ENCODE data around the gene LYRM1.

The LYRM1 gene

GRCh38 chr16:20881503-20881878 lies 19.1 kb upstream of the LYRM1 start:
- H3K4me3 Mint-ChIP-seq: no peak overlapping the region
- peaks cover 32% of the 10 kb centered on the region for H3K36me3 Mint-ChIP-seq (ENCODE audit: low read depth)
- H3K27me3 Mint-ChIP-seq (ENCODE audit: low read depth): no peaks in the 10 kb centered on the region
- no peak overlapping the region for H3K27ac Mint-ChIP-seq
- no peaks in the 10 kb centered on the region for H3K9me3 Mint-ChIP-seq
- H3K4me1 Mint-ChIP-seq (ENCODE audit: low read depth): peaks cover 40% of the 10 kb centered on the region

- Mint-ChIP-seq H3K27ac (peak overlapping the region; percentile 22), H3K36me3 (ENCODE audit: low read depth) (peaks cover 29% of the 10 kb centered on the region), H3K9me3 (no peaks in the 10 kb centered on the region), H3K4me3 (no peak overlapping the region), H3K27me3 (ENCODE audit: low read depth) (no peaks in the 10 kb centered on the region), H3K4me1 (ENCODE audit: low read depth) (peaks cover 31% of the 10 kb centered on the region)
Measured at GRCh38 chr16:20883554-20884239, 16.9 kb upstream of the LYRM1 start.

GRCh38 chr16:20884240-20884556 lies 16.4 kb upstream of the LYRM1 start:
- no peaks in the 10 kb centered on the region for H3K27me3 Mint-ChIP-seq (ENCODE audit: low read depth)
- peaks cover 28% of the 10 kb centered on the region for H3K4me1 Mint-ChIP-seq (ENCODE audit: low read depth)
- no peaks in the 10 kb centered on the region for H3K9me3 Mint-ChIP-seq
- peak overlapping the region; percentile 22 for H3K27ac Mint-ChIP-seq
- peaks cover 28% of the 10 kb centered on the region for H3K36me3 Mint-ChIP-seq (ENCODE audit: low read depth)
- H3K4me3 Mint-ChIP-seq: no peak overlapping the region

- Mint-ChIP-seq H3K4me1 (ENCODE audit: low read depth) (peaks cover 23% of the 10 kb centered on the region), H3K36me3 (ENCODE audit: low read depth) (peaks cover 28% of the 10 kb centered on the region), H3K27ac (no peak overlapping the region), H3K9me3 (no peaks in the 10 kb centered on the region), H3K4me3 (no peak overlapping the region), H3K27me3 (ENCODE audit: low read depth) (no peaks in the 10 kb centered on the region)
Measured at GRCh38 chr16:20886320-20886719, 14.3 kb upstream of the LYRM1 start.

- no peak overlapping the region for H3K27ac Mint-ChIP-seq
Measured at GRCh38 chr16:20887207-20887606, 13.4 kb upstream of the LYRM1 start.

GRCh38 chr16:20889625-20890275 lies 10.8 kb upstream of the LYRM1 start:
- H3K4me3 Mint-ChIP-seq: no peak overlapping the region
- H3K27me3 Mint-ChIP-seq (ENCODE audit: low read depth): no peaks in the 10 kb centered on the region
- H3K27ac Mint-ChIP-seq: no peak overlapping the region
- H3K36me3 Mint-ChIP-seq (ENCODE audit: low read depth): peaks cover 24% of the 10 kb centered on the region
- H3K9me3 Mint-ChIP-seq: no peaks in the 10 kb centered on the region
- H3K4me1 Mint-ChIP-seq (ENCODE audit: low read depth): peaks cover 19% of the 10 kb centered on the region

More at GRCh38 chr16:20887207-20887606, 13.4 kb upstream of the LYRM1 start:
- Mint-ChIP-seq H3K9me3 (no peaks in the 10 kb centered on the region), H3K27me3 (ENCODE audit: low read depth) (no peaks in the 10 kb centered on the region), H3K36me3 (ENCODE audit: low read depth) (peaks cover 32% of the 10 kb centered on the region), H3K4me1 (ENCODE audit: low read depth) (peaks cover 25% of the 10 kb centered on the region), H3K4me3 (no peak overlapping the region)

GRCh38 chr16:20894388-20894787 lies 6.2 kb upstream of the LYRM1 start:
- H3K4me1 Mint-ChIP-seq (ENCODE audit: low read depth): peaks cover 30% of the 10 kb centered on the region
- no peak overlapping the region for H3K4me3 Mint-ChIP-seq
- H3K9me3 Mint-ChIP-seq: no peaks in the 10 kb centered on the region
- peaks cover 24% of the 10 kb centered on the region for H3K36me3 Mint-ChIP-seq (ENCODE audit: low read depth)
- H3K27ac Mint-ChIP-seq: no peak overlapping the region
- H3K27me3 Mint-ChIP-seq (ENCODE audit: low read depth): no peaks in the 10 kb centered on the region

GRCh38 chr16:20897253-20897897 lies 3.2 kb upstream of the LYRM1 start:
- Mint-ChIP-seq H3K4me3 (peak overlapping the region; percentile 27), H3K27me3 (ENCODE audit: low read depth) (no peaks in the 10 kb centered on the region), H3K9me3 (no peaks in the 10 kb centered on the region), H3K36me3 (ENCODE audit: low read depth) (peaks cover 27% of the 10 kb centered on the region), H3K27ac (peak overlapping the region; percentile 1), H3K4me1 (ENCODE audit: low read depth) (peaks cover 38% of the 10 kb centered on the region)

GRCh38 chr16:20897922-20898321 lies 2.6 kb upstream of the LYRM1 start:
- Mint-ChIP-seq H3K9me3 (no peaks in the 10 kb centered on the region), H3K27me3 (ENCODE audit: low read depth) (no peaks in the 10 kb centered on the region), H3K27ac (peak overlapping the region; percentile 1), H3K36me3 (ENCODE audit: low read depth) (peaks cover 27% of the 10 kb centered on the region), H3K4me3 (peak overlapping the region; percentile 27), H3K4me1 (ENCODE audit: low read depth) (peaks cover 42% of the 10 kb centered on the region)

- peak overlapping the region; percentile 94 for H3K4me3 Mint-ChIP-seq
- no peaks in the 10 kb centered on the region for H3K9me3 Mint-ChIP-seq
- H3K27ac Mint-ChIP-seq: peak overlapping the region; percentile 98
- H3K27me3 Mint-ChIP-seq (ENCODE audit: low read depth): no peaks in the 10 kb centered on the region
- H3K4me1 Mint-ChIP-seq (ENCODE audit: low read depth): peaks cover 51% of the 10 kb centered on the region
- H3K36me3 Mint-ChIP-seq (ENCODE audit: low read depth): peaks cover 29% of the 10 kb centered on the region
Measured at GRCh38 chr16:20899071-20899470, 1.5 kb upstream of the LYRM1 start.

GRCh38 chr16:20899477-20900298 lies 883 bp upstream of the LYRM1 start:
- peaks cover 31% of the 10 kb centered on the region for H3K36me3 Mint-ChIP-seq (ENCODE audit: low read depth)
- H3K4me1 Mint-ChIP-seq (ENCODE audit: low read depth): peaks cover 57% of the 10 kb centered on the region
- H3K9me3 Mint-ChIP-seq: no peaks in the 10 kb centered on the region

GRCh38 chr16:20901068-20901435 lies 481 bp downstream of the LYRM1 start:
- H3K27ac Mint-ChIP-seq: peak overlapping the region; percentile 98
- no peaks in the 10 kb centered on the region for H3K9me3 Mint-ChIP-seq
- peaks cover 64% of the 10 kb centered on the region for H3K4me1 Mint-ChIP-seq (ENCODE audit: low read depth)
- H3K4me3 Mint-ChIP-seq: peak overlapping the region; percentile 94
- no peaks in the 10 kb centered on the region for H3K27me3 Mint-ChIP-seq (ENCODE audit: low read depth)
- H3K36me3 Mint-ChIP-seq (ENCODE audit: low read depth): peaks cover 27% of the 10 kb centered on the region

More at GRCh38 chr16:20899477-20900298, 883 bp upstream of the LYRM1 start:
- Mint-ChIP-seq H3K4me3 (peak overlapping the region; percentile 94), H3K27ac (peak overlapping the region; percentile 98), H3K27me3 (ENCODE audit: low read depth) (no peaks in the 10 kb centered on the region)

GRCh38 chr16:20901436-20902112 lies 1.0 kb downstream of the LYRM1 start:
- peak overlapping the region; percentile 98 for H3K27ac Mint-ChIP-seq
- H3K4me3 Mint-ChIP-seq: peak overlapping the region; percentile 94
- H3K36me3 Mint-ChIP-seq (ENCODE audit: low read depth): peaks cover 32% of the 10 kb centered on the region
- H3K9me3 Mint-ChIP-seq: no peaks in the 10 kb centered on the region
- H3K27me3 Mint-ChIP-seq (ENCODE audit: low read depth): no peaks in the 10 kb centered on the region
- peaks cover 64% of the 10 kb centered on the region for H3K4me1 Mint-ChIP-seq (ENCODE audit: low read depth)

- no peaks in the 10 kb centered on the region for H3K9me3 Mint-ChIP-seq
- peak overlapping the region; percentile 94 for H3K4me3 Mint-ChIP-seq
- no peaks in the 10 kb centered on the region for H3K27me3 Mint-ChIP-seq (ENCODE audit: low read depth)
- H3K27ac Mint-ChIP-seq: peak overlapping the region; percentile 53
- peaks cover 63% of the 10 kb centered on the region for H3K4me1 Mint-ChIP-seq (ENCODE audit: low read depth)
- peaks cover 35% of the 10 kb centered on the region for H3K36me3 Mint-ChIP-seq (ENCODE audit: low read depth)
Measured at GRCh38 chr16:20902426-20902825, 1.9 kb downstream of the LYRM1 start.

Measured in T-helper 1 cell treated with Interleukin-12 subunit alpha and Interleukin-12 subunit beta and Interleukin-4 antibody, amounts not matched to agents 30 μg/mL and 1 μg/mL, for 36 hours (primary cell).